K562 (cell line): ENCODE results near the gene CACNA1A. TPM values are rescaled to one million over a fixed set of nuclear protein-coding genes. Genes with fewer than 3 reads are reported as not detected.
A peak's percentile ranks its signal among the peaks of the same experiment; 100 is the strongest.

ENCODE experiments used
- MGA ChIP-seq: fragments of 450-650 bp; IDR thresholded peaks from 2 replicates; pipeline ENCODE4 v1.6.1; 2016; ENCODE audit warnings: mild to moderate bottlenecking, moderate library complexity
- NFIC ChIP-seq: fragments of 450-650 bp; IDR thresholded peaks from 2 replicates; pipeline ENCODE4 v1.6.1; 2017; ENCODE audit warnings: mild to moderate bottlenecking, inconsistent platforms
- SFPQ ChIP-seq: fragments of 200-400 bp; formaldehyde crosslinking; IDR thresholded peaks from 2 replicates; pipeline ENCODE4 v1.6.1; 2017; ENCODE audit warnings: mild to moderate bottlenecking, low read depth, low read length, moderate library complexity
- TCF7 ChIP-seq: sonication (generic); IDR thresholded peaks from 2 replicates; pipeline ENCODE4 v1.6.1; 2016; ENCODE audit warnings: antibody characterized with exemption, borderline replicate concordance
- ZNF445 ChIP-seq: fragments of 250-450 bp; sonication (Bioruptor Pico); IDR thresholded peaks from 2 replicates; pipeline ENCODE4 v1.4.0; 2020; ENCODE audit warnings: low read depth, mild to moderate bottlenecking, moderate library complexity
- polyA plus RNA-seq, 8 experiments: library from polyadenylated mRNA; depleted of rRNA in 4 of 8; stranded (reverse) in 5 of 8; unstranded in 3 of 8; fragments of >200 nt; fragmentation: Nextera tagmentation in 2 of 8; fragmentation: Illumina TruSeq in 1 of 8; extraction: Ambion mirVana in 2 of 8; extraction: Trizol in 1 of 8; gene quantifications; 2 replicates each; pipeline versions ENCODE4 v1.2.1 to v1.2.3, GENCODE V29; 2011 to 2014; ENCODE audit warnings: inconsistent platforms in 1 of 8, missing spikeins in 1 of 8
- total RNA-seq, 7 experiments: library from RNA; depleted of rRNA in 6 of 7; stranded (reverse); fragments of >200 nt in 6 of 7; fragmentation: Illumina TruSeq in 2 of 7; extraction: Trizol in 2 of 7; gene quantifications; 2 replicates each; pipeline versions ENCODE4 v1.2.1 to v1.2.3, GENCODE V29; 2011 to 2021; ENCODE audit warnings: low replicate concordance in 1 of 7

The CACNA1A gene
- total and polyA plus RNA-seq, 9 of the 15 experiments (the other 6 are each of a cell fraction or from before 2014, with no cell fraction given) = 0.03 to 0.20 (median 0.09) TPM; not detected in 1

GRCh38 chr19:13234518-13234917, 271.8 kb downstream of the CACNA1A start (continued):
- TF ChIP-seq MGA (peak; percentile 26; the same call in 1 of the 2 replicates), NFIC (peak; percentile 15; the same call in 1 of the 2 replicates), ZNF445 (no peak), TCF7 (no peak), SFPQ (no peak)
